Stimulated activated CD8-positive, alpha-beta memory T cell treated with anti-CD3 and anti-CD28 coated beads, Interleukin-4, amount 100 ng/mL, for 4 hours (primary cell): ENCODE results near the gene ANKRD65.
A peak's percentile ranks its signal among the peaks of the same experiment; 100 is the strongest.
"Not testable (repeated sequence)": the region's sequence is repeated elsewhere in the genome, so short reads cannot be mapped to it uniquely, and the experiment has no call there.

Experiments used
- DNase-seq, 2 donors: peaks; one replicate each; pipeline ENCODE4 v3.0.0-alpha.2; 2020; ENCODE audit warnings: low read depth in 2 of 2, low spot score in 1 of 2

Gene ANKRD65

DNA sequence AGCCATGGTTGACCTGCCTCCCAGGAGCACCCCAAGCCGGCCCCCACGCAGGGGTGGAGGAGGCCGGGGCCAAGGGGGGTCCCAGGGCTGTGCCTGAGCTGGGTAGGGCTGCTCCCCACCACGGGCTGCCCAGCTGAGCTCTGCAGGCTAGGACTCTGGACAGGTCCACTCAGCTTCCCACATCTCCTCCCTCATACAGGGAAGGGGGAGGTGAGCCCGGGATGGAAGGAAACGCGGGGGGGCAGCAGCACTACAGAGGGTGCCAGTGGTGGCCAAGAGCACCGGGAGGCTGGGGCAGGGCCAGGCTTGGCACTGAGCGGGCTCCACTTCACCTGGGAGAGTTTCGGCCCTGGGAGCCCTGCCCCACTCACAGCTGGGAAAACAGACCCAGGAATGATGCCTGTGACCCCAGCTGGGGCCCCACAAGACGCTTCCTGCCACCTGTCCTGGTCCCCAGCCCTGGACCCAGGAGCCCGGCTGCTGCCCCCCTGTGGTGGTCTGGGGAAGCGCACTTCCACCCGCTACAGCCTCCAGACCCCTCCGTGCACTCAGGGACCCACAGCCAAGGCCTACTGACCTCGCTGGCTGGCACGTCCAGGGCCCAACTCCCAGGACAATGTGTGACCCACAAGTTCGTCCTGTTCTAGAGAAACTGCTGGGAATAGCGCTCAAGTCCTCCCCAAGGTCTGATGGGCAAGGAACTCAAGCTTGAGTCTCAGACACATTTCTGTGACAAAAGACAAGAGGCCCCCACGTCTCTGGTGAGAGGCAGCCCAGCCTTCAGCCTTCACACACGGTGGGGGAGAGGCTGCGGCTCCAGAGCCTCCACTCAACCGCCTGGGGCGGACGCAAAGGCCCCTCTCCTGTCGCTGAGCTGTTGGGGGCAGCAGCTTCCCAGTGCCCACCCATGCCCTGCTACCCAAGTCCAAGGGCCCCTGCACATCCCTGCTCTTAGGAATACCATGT, 49.0 kb downstream of the ANKRD65 start:
- DNase-seq, result peak; percentile 53 to 62

DNA sequence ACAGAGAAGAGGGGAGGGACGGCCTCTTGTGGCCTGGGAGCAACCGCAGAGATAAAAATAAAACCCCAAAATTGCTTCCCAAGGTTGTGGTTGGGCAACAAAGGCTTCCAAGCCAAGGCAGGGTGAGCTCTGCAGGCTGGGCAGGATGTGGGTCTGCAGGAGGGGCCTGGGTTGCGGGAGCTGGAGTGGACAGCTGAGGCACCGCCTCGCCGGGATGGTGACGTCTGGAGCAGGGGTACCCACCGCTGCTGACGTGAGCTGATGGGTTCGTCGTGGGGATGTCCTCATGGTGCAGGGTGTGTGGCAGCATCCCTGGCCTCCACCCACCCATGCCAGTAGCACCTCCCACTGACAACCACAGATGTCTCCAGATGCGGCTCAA, 49.7 kb downstream of the ANKRD65 start:
- peak in 1 of 2 donors; percentile 19 for DNase-seq

DNA sequence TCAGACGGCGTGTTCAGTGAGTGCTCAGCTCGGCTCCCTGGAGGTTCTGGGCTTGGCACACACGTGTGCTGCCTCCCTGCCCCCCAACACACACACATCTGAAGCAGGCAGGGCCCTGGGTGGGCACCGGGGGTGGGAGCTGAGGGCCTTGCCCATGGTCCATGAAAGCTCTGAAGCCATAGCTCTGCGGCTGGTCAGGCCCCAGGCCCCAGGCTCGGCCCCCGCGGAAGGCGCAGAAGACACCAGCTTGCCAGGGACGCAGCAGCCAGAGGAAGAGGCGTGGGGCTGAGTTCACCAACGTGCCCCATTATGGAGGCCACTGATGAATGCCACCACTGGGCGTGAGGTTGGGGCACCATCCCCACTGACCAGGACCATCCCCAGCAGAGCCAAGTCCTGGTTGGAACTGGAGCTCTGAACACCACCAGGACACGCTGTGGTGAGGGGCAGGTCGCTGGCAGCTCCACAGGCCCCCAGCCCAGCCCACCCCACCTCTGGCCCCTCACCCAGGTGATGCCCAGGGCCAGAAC, 50.2 kb downstream of the ANKRD65 start:
- DNase-seq, result no peak

DNA sequence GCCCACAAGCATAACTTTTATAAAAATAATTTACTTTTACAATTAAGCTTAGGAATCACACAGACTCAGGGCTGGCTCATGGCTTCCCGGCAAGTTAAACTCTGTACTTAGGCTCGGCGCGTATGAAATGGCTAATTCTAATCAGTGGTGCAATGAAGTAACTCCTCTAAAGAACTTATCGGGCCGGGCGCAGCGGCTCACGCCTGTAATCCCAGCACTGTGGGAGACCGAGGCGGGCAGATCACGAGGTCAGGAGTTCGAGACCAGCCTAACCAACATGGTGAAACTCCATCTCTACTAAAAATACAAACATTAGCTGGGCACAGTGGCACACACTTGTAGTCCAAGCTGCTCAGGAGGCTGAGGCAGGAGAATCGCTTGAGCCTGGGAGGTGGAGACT, 51.0 kb downstream of the ANKRD65 start:
- not testable (repeated sequence) for DNase-seq
